ENCODE measurements around the gene DNAJB6. TPM values are rescaled to one million over a fixed set of nuclear protein-coding genes. Genes with fewer than 3 reads are reported as not detected.

DNAJB6 gene
- total RNA-seq, 2 donors from 2014 or later, result 103 to 116 TPM

GRCh38 chr7:157361537-157361936, 24.7 kb downstream of the DNAJB6 start:
- Mint-ChIP-seq H3K4me3 (no peak overlapping the region), H3K27ac (no peak overlapping the region), H3K27me3 (ENCODE audit: low read depth) (no peaks in the 10 kb centered on the region), H3K9me3 (no peaks in the 10 kb centered on the region), H3K4me1 (ENCODE audit: low read depth) (peaks cover 31% of the 10 kb centered on the region), H3K36me3 (ENCODE audit: insufficient read depth in 2 of 2) (peaks cover 10 to 43% of the 10 kb centered on the region in 2 donors)
- ATAC-seq (replicated peaks in 1 of 2), result no peak
- DNase-seq, result no peak

- H3K27ac Mint-ChIP-seq, result peak overlapping the region; percentile 82
Observed at GRCh38 chr7:157362729-157363128, 25.9 kb downstream of the DNAJB6 start.

GRCh38 chr7:157366722-157367121, 29.9 kb downstream of the DNAJB6 start:
- Mint-ChIP-seq H3K27me3 (ENCODE audit: low read depth) (no peaks in the 10 kb centered on the region), H3K9me3 (no peaks in the 10 kb centered on the region), H3K4me1 (ENCODE audit: low read depth) (no peaks in the 10 kb centered on the region), H3K36me3 (ENCODE audit: insufficient read depth in 2 of 2) (peaks cover 12 to 51% of the 10 kb centered on the region in 2 donors), H3K4me3 (no peak overlapping the region), H3K27ac (no peak overlapping the region)
- ATAC-seq (replicated peaks in 1 of 2), result no peak
- DNase-seq, result no peak

More at GRCh38 chr7:157362729-157363128, 25.9 kb downstream of the DNAJB6 start:
- ATAC-seq (replicated peaks in 1 of 2), result no peak
- Mint-ChIP-seq H3K36me3 (ENCODE audit: insufficient read depth in 2 of 2) (peaks cover 10 to 44% of the 10 kb centered on the region in 2 donors), H3K4me1 (ENCODE audit: low read depth) (peaks cover 20% of the 10 kb centered on the region), H3K4me3 (no peak overlapping the region), H3K27me3 (ENCODE audit: low read depth) (no peaks in the 10 kb centered on the region), H3K9me3 (no peaks in the 10 kb centered on the region)
- no peak for DNase-seq

- Mint-ChIP-seq H3K27me3 (ENCODE audit: low read depth) (no peaks in the 10 kb centered on the region), H3K27ac (no peak overlapping the region), H3K4me1 (ENCODE audit: low read depth) (peaks cover 15% of the 10 kb centered on the region), H3K9me3 (no peaks in the 10 kb centered on the region), H3K4me3 (no peak overlapping the region), H3K36me3 (ENCODE audit: insufficient read depth in 2 of 2) (peaks cover 13 to 51% of the 10 kb centered on the region in 2 donors)
- DNase-seq (no peak), ATAC-seq (replicated peaks in 1 of 2) (no peak)
Observed at GRCh38 chr7:157368955-157369354, 32.2 kb downstream of the DNAJB6 start.

- H3K27ac Mint-ChIP-seq, result no peak overlapping the region
- no peaks in the 10 kb centered on the region for H3K27me3 Mint-ChIP-seq (ENCODE audit: low read depth)
- H3K4me1 Mint-ChIP-seq (ENCODE audit: low read depth), result peaks cover 32% of the 10 kb centered on the region
- DNase-seq, result no peak
- no peak overlapping the region for H3K4me3 Mint-ChIP-seq
- H3K36me3 Mint-ChIP-seq (ENCODE audit: insufficient read depth in 2 of 2), result peaks cover 13 to 53% of the 10 kb centered on the region in 2 donors
- no peaks in the 10 kb centered on the region for H3K9me3 Mint-ChIP-seq
- ATAC-seq (replicated peaks in 1 of 2), result no peak
Observed at GRCh38 chr7:157370742-157371141, 33.9 kb downstream of the DNAJB6 start.

- DNase-seq, result no peak
- H3K27me3 Mint-ChIP-seq (ENCODE audit: low read depth), result no peaks in the 10 kb centered on the region
- ATAC-seq (replicated peaks in 1 of 2), result no peak
- no peak overlapping the region for H3K27ac Mint-ChIP-seq
- no peak overlapping the region for H3K4me3 Mint-ChIP-seq
- H3K9me3 Mint-ChIP-seq, result no peaks in the 10 kb centered on the region
- peaks cover 12 to 52% of the 10 kb centered on the region in 2 donors for H3K36me3 Mint-ChIP-seq (ENCODE audit: insufficient read depth in 2 of 2)
- H3K4me1 Mint-ChIP-seq (ENCODE audit: low read depth), result peaks cover 38% of the 10 kb centered on the region
Observed at GRCh38 chr7:157371296-157371695, 34.5 kb downstream of the DNAJB6 start.

- Mint-ChIP-seq H3K9me3 (no peaks in the 10 kb centered on the region), H3K27ac (peak overlapping the region; percentile 66), H3K36me3 (ENCODE audit: insufficient read depth in 2 of 2) (peaks cover 8 to 48% of the 10 kb centered on the region in 2 donors), H3K27me3 (ENCODE audit: low read depth) (no peaks in the 10 kb centered on the region), H3K4me3 (no peak overlapping the region), H3K4me1 (ENCODE audit: low read depth) (peaks cover 47% of the 10 kb centered on the region)
- no peak for ATAC-seq (replicated peaks in 1 of 2)
- DNase-seq, result no peak
Observed at GRCh38 chr7:157372300-157373232, 35.8 kb downstream of the DNAJB6 start.

GRCh38 chr7:157373493-157373892, 36.7 kb downstream of the DNAJB6 start:
- H3K9me3 Mint-ChIP-seq, result no peaks in the 10 kb centered on the region
- ATAC-seq (replicated peaks in 1 of 2) (no peak), DNase-seq (no peak)
- no peak overlapping the region for H3K4me3 Mint-ChIP-seq
- peaks cover 6 to 45% of the 10 kb centered on the region in 2 donors for H3K36me3 Mint-ChIP-seq (ENCODE audit: insufficient read depth in 2 of 2)
- H3K4me1 Mint-ChIP-seq (ENCODE audit: low read depth), result peaks cover 51% of the 10 kb centered on the region
- peak overlapping the region; percentile 79 for H3K27ac Mint-ChIP-seq
- H3K27me3 Mint-ChIP-seq (ENCODE audit: low read depth), result no peaks in the 10 kb centered on the region

- DNase-seq, result no peak
- H3K9me3 Mint-ChIP-seq, result no peaks in the 10 kb centered on the region
- H3K36me3 Mint-ChIP-seq (ENCODE audit: insufficient read depth in 2 of 2), result peaks cover 6 to 38% of the 10 kb centered on the region in 2 donors
- no peak overlapping the region for H3K4me3 Mint-ChIP-seq
- H3K27ac Mint-ChIP-seq, result peak overlapping the region; percentile 88
- H3K27me3 Mint-ChIP-seq (ENCODE audit: low read depth), result no peaks in the 10 kb centered on the region
- H3K4me1 Mint-ChIP-seq (ENCODE audit: low read depth), result peaks cover 51% of the 10 kb centered on the region
- ATAC-seq (replicated peaks in 1 of 2), result no peak
Observed at GRCh38 chr7:157375410-157375809, 38.6 kb downstream of the DNAJB6 start.

GRCh38 chr7:157377436-157378124, 40.8 kb downstream of the DNAJB6 start:
- H3K9me3 Mint-ChIP-seq, result no peaks in the 10 kb centered on the region
- H3K27me3 Mint-ChIP-seq (ENCODE audit: low read depth), result no peaks in the 10 kb centered on the region
- H3K4me1 Mint-ChIP-seq (ENCODE audit: low read depth), result peaks cover 50% of the 10 kb centered on the region
- H3K27ac Mint-ChIP-seq, result peak overlapping the region; percentile 88
- H3K36me3 Mint-ChIP-seq (ENCODE audit: insufficient read depth in 2 of 2), result peaks cover 6 to 27% of the 10 kb centered on the region in 2 donors
- H3K4me3 Mint-ChIP-seq, result no peak overlapping the region
- no peak for DNase-seq
- ATAC-seq (replicated peaks in 1 of 2), result no peak

GRCh38 chr7:157378390-157378789, 41.6 kb downstream of the DNAJB6 start:
- Mint-ChIP-seq H3K27ac (no peak overlapping the region), H3K27me3 (ENCODE audit: low read depth) (no peaks in the 10 kb centered on the region), H3K36me3 (ENCODE audit: insufficient read depth in 2 of 2) (peaks cover 7 to 23% of the 10 kb centered on the region in 2 donors), H3K4me1 (ENCODE audit: low read depth) (peaks cover 42% of the 10 kb centered on the region), H3K9me3 (no peaks in the 10 kb centered on the region), H3K4me3 (no peak overlapping the region)
- DNase-seq (no peak), ATAC-seq (replicated peaks in 1 of 2) (no peak)

GRCh38 chr7:157379493-157379892, 42.7 kb downstream of the DNAJB6 start:
- peak overlapping the region; percentile 22 for H3K27ac Mint-ChIP-seq
- DNase-seq (no peak), ATAC-seq (replicated peaks in 1 of 2) (no peak)
- H3K4me3 Mint-ChIP-seq, result no peak overlapping the region
- H3K36me3 Mint-ChIP-seq (ENCODE audit: insufficient read depth in 2 of 2), result peaks cover 4 to 17% of the 10 kb centered on the region in 2 donors
- H3K4me1 Mint-ChIP-seq (ENCODE audit: low read depth), result peaks cover 31% of the 10 kb centered on the region
- no peaks in the 10 kb centered on the region for H3K9me3 Mint-ChIP-seq
- no peaks in the 10 kb centered on the region for H3K27me3 Mint-ChIP-seq (ENCODE audit: low read depth)

GRCh38 chr7:157380416-157380815, 43.6 kb downstream of the DNAJB6 start:
- Mint-ChIP-seq H3K27me3 (ENCODE audit: low read depth) (no peaks in the 10 kb centered on the region), H3K36me3 (ENCODE audit: insufficient read depth in 2 of 2) (peaks cover 4 to 14% of the 10 kb centered on the region in 2 donors), H3K9me3 (no peaks in the 10 kb centered on the region), H3K4me3 (no peak overlapping the region), H3K27ac (peak overlapping the region; percentile 40), H3K4me1 (ENCODE audit: low read depth) (peaks cover 21% of the 10 kb centered on the region)
- DNase-seq (no peak), ATAC-seq (replicated peaks in 1 of 2) (no peak)

Data from activated T-cell treated with anti-CD3 and anti-CD28 coated beads, Interleukin-2, amount 50 U/mL, for 72 hours (primary cell).